ENCODE results near the gene FXR1. TPM values are rescaled to one million over a fixed set of nuclear protein-coding genes. Genes with fewer than 3 reads are reported as not detected.
"Not testable (repeated sequence)": the region's sequence is repeated elsewhere in the genome, so short reads cannot be mapped to it uniquely, and the experiment has no call there.

The FXR1 gene
- total RNA-seq, result 100 to 1,000 TPM; 547 to 578 (median 571) TPM

GRCh38 chr3:180912304-180913296 is at the start of gene FXR1:
FXR1 (plus strand) TSS chr3:180912670; CDS start chr3:180912686, 16 bp downstream.
- in situ Hi-C loops (cut with MboI; ENCODE audit: low sequenced_read_pairs in 4 of 4), result no loop called here

GRCh38 chr3:180870008-180870699 is 42.3 kb upstream of the FXR1 start:
- peaks cover 18 to 26% of the 10 kb centered on the region in 2 donors for H3K4me1 ChIP-seq
- ATAC-seq (peak; percentile 35 to 53), DNase-seq (peak; percentile 45 to 62)
- in situ Hi-C loops (cut with MboI; ENCODE audit: low sequenced_read_pairs in 4 of 4), result no loop called here
- peak overlapping the region; percentile 85 to 89 (median 86) for H3K27ac ChIP-seq
- peak overlapping the region; percentile 52 to 62 (median 54) for H3K4me3 ChIP-seq
- no peaks in the 10 kb centered on the region for H3K36me3 ChIP-seq
- no peaks in the 10 kb centered on the region for H3K9me3 ChIP-seq
- TF ChIP-seq POLR2A (IDR thresholded peaks at IDR 0.05) (peak; percentile 35 to 53), CTCF (IDR thresholded peaks at IDR 0.05 in 4 of 5, conservative IDR thresholded peaks at IDR 0.05 in 1 of 5) (peak in 1 of 5 experiments; percentile 25)
- intact Hi-C loops (cut with DNase I; ENCODE audit: low total_unique reads), result loop anchor here (1.0 to 5.0 kb wide), 2 partner anchors 42 to 63 kb away; partner anchors contain the start of gene FXR1
- no peaks in the 10 kb centered on the region for H3K27me3 ChIP-seq

More at GRCh38 chr3:180912304-180913296, at the start of gene FXR1:
- H3K4me3 ChIP-seq, result peak within 1 kb of the TSS; percentile 64 to 94 (median 80)
- DNase-seq (peak; percentile 85 to 88), ATAC-seq (peak; percentile 94 to 96)
- peak within 1 kb of the TSS; percentile 87 to 94 (median 90) for H3K27ac ChIP-seq
- peaks cover 40 to 43% of the 10 kb centered on the region in 2 donors for H3K4me1 ChIP-seq
- intact Hi-C loops (cut with DNase I; ENCODE audit: low total_unique reads), result loop anchor here (1.0 to 10.0 kb wide), 4 partner anchors 42 to 262 kb away; partner anchors contain the start of gene DNAJC19
- H3K9me3 ChIP-seq, result no peaks in the 10 kb centered on the region
- no peaks in the 10 kb centered on the region for H3K36me3 ChIP-seq
- TF ChIP-seq POLR2A (IDR thresholded peaks at IDR 0.05), result peak; percentile 84 to 88
- TF ChIP-seq CTCF (IDR thresholded peaks at IDR 0.05 in 4 of 5, conservative IDR thresholded peaks at IDR 0.05 in 1 of 5), result peak; percentile 70 to 97 (median 84)
- H3K27me3 ChIP-seq, result no peaks in the 10 kb centered on the region

- intact Hi-C loops (cut with DNase I; ENCODE audit: low total_unique reads) (loop anchor here (5.0 kb wide), 1 partner anchor 65 kb away; no protein-coding TSS in a partner anchor), in situ Hi-C loops (cut with MboI; ENCODE audit: low sequenced_read_pairs in 4 of 4) (no loop called here)
- DNase-seq, result peak; percentile 54 to 59
- Histone ChIP-seq H3K27me3 (no peaks in the 10 kb centered on the region), H3K27ac (peak overlapping the region; percentile 85 to 89 (median 86)), H3K4me1 (peaks cover 24 to 36% of the 10 kb centered on the region in 2 donors), H3K4me3 (peak overlapping the region in 2 of 4 donors; percentile 1 to 11), H3K36me3 (no peaks in the 10 kb centered on the region), H3K9me3 (no peaks in the 10 kb centered on the region)
- ATAC-seq, result peak; percentile 86 to 92
- TF ChIP-seq CTCF (IDR thresholded peaks at IDR 0.05 in 4 of 5, conservative IDR thresholded peaks at IDR 0.05 in 1 of 5), result no peak
- TF ChIP-seq POLR2A (IDR thresholded peaks at IDR 0.05), result no peak
Measured at GRCh38 chr3:180871901-180872300, 40.6 kb upstream of the FXR1 start.

- intact Hi-C loops (cut with DNase I; ENCODE audit: low total_unique reads), result loop anchor here (5.0 kb wide), 1 partner anchor 65 kb away; no protein-coding TSS in a partner anchor
- in situ Hi-C loops (cut with MboI; ENCODE audit: low sequenced_read_pairs in 4 of 4), result not testable (repeated sequence)
- ATAC-seq, result peak in 1 of 2 donors; percentile 12
Measured at GRCh38 chr3:180872430-180872829, 40.0 kb upstream of the FXR1 start.

More at GRCh38 chr3:180872430-180872829, 40.0 kb upstream of the FXR1 start:
- Histone ChIP-seq H3K4me3 (peak overlapping the region in 2 of 4 donors; percentile 1 to 11), H3K4me1 (peaks cover 24 to 36% of the 10 kb centered on the region in 2 donors), H3K27ac (peak overlapping the region; percentile 85 to 89 (median 86))
- not testable (repeated sequence) for H3K27me3 ChIP-seq, H3K36me3 ChIP-seq, H3K9me3 ChIP-seq
- DNase-seq, result peak in 1 of 2 donors; percentile 43

Data from gastrocnemius medialis (tissue), 4 donors.